ENCODE results near the gene PRKRIP1.

DNA sequence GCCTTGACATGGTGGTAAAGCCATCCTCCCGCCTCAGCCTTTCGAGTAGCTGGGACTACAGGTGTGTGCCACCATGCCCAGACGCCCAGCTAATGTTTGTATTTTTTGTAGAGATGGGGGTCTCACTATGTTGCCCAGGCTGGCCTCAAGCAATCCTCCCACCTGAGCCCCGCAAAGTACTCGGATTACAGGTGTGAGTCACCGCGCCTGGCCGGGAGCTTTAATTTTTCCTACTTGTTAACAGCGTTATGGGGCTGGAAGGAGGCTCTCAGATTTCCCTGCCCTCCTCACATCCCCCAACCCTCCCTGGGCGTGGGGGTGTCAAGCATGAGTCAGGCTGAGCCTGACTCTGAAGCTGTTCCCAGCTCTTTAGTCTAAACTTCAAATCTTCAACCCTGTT is 60.2 kb downstream of the PRKRIP1 start:
- no peak for TF ChIP-seq POLR2AphosphoS5 (IDR thresholded peaks at IDR 0.05; ENCODE audit: low read depth, low read length)
- no peak for TF ChIP-seq TAF1 (IDR thresholded peaks at IDR 0.05; ENCODE audit: borderline replicate concordance, low read depth, low read length)

All from GM12892 (cell line).